Activated CD8-positive, alpha-beta T cell treated with anti-CD3 and anti-CD28 coated beads, Interleukin-2, amount 10 ng/mL, durations not matched to agents 7 days and 5 days (primary cell): ENCODE measurements around the gene PMAIP1. TPM values are rescaled to one million over a fixed set of nuclear protein-coding genes. Genes with fewer than 3 reads are reported as not detected.
A peak's percentile ranks its signal among the peaks of the same experiment; 100 is the strongest.

Experiments used
- ATAC-seq: fragments of 150-1000 bp; cut with Tn5 transposase; one replicate; pipeline ENCODE4 v1.10.0; 2021; ENCODE audit warnings: moderate library complexity
- CTCF ChIA-PET: fragments of 350-600 bp; sonication (Branson Sonifier 250); formaldehyde crosslinking; loops from one replicate; lab custom pipeline; 2021; ENCODE audit warnings: antibody characterized with exemption; lab: Charles Lee
- POLR2A ChIA-PET: fragments of 350-600 bp; sonication (Branson Sonifier 250); formaldehyde crosslinking; loops from one replicate; lab custom pipeline; 2021; ENCODE audit warnings: antibody characterized with exemption; lab: Charles Lee
- DNase-seq: peaks from one replicate; pipeline ENCODE4 v3.0.0-alpha.2; 2020
- H3K27ac Mint-ChIP-seq: one replicate; pipeline ENCODE4 v1.8.0; 2021; ENCODE audit warnings: mild to moderate bottlenecking, mixed read lengths
- H3K27me3 Mint-ChIP-seq: one replicate; pipeline ENCODE4 v1.8.0; 2021; ENCODE audit warnings: low read depth, mixed read lengths
- H3K36me3 Mint-ChIP-seq: one replicate; pipeline ENCODE4 v1.8.0; 2021; ENCODE audit warnings: low read depth, mixed read lengths
- H3K4me1 Mint-ChIP-seq: one replicate; pipeline ENCODE4 v1.8.0; 2021; ENCODE audit warnings: low read depth, mixed read lengths
- H3K4me3 Mint-ChIP-seq: one replicate; pipeline ENCODE4 v1.8.0; 2021; ENCODE audit warnings: mild to moderate bottlenecking, mixed read lengths
- H3K9me3 Mint-ChIP-seq: one replicate; pipeline ENCODE4 v1.8.0; 2022; ENCODE audit warnings: mixed read lengths; ENCODE audit not compliant: insufficient read depth
- total RNA-seq, 2 experiments: library from RNA; stranded (reverse); gene quantifications; one replicate each; pipeline ENCODE4 v1.2.3, GENCODE V29; 2021

Gene PMAIP1
- total RNA-seq, 2 experiments from 2014 or later, result 26.4 to 30.5 TPM

DNA sequence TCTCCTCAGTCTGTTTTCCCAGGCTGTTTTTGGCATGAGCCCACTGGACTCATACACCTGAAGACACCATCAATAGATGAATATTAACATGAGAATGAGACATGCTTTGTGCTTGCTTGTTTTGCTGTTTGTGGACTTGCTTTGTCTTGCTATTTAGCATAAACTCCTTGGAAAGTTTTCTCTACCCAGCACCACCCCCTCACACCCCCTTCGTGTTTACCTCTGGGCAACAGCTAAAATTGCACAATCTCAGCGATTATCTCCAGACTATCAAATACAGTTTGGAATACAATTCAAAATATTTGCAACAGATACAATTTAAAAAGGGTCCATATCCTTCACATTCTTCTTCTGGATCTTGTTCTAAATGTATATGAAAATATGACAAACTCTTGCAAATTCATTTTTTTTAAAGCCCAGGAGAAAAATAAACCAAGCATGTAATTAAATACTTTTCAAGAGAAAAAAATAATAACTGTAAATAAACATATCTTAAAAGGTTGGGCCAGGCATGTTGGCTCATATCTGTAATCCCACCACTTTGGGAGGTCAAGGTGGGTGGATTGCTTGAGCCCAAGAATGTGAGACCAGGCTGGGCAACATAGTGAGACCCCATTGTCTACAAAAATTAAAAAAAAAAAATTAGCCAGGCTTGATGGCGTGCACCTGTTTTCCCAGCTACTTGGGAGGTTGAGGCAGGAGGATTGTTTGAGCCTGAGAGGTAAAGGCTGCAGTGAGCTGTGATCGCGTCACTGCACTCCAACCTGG, 32.3 kb upstream of the PMAIP1 start:
- no peak overlapping the region for H3K27ac Mint-ChIP-seq
- ChIA-PET CTCF (no interaction called here), POLR2A (interaction anchor here (0.5 to 0.6 kb wide), 2 partner anchors 37 to 127 kb away, joined by 3 read pairs; no protein-coding TSS in a partner anchor)
- DNase-seq (no peak), ATAC-seq (no peak)
- no peak overlapping the region for H3K4me3 Mint-ChIP-seq
- peaks cover 6% of the 10 kb centered on the region for H3K27me3 Mint-ChIP-seq
- H3K9me3 Mint-ChIP-seq, result no peaks in the 10 kb centered on the region
- H3K36me3 Mint-ChIP-seq, result no peaks in the 10 kb centered on the region
- H3K4me1 Mint-ChIP-seq, result no peaks in the 10 kb centered on the region

DNA sequence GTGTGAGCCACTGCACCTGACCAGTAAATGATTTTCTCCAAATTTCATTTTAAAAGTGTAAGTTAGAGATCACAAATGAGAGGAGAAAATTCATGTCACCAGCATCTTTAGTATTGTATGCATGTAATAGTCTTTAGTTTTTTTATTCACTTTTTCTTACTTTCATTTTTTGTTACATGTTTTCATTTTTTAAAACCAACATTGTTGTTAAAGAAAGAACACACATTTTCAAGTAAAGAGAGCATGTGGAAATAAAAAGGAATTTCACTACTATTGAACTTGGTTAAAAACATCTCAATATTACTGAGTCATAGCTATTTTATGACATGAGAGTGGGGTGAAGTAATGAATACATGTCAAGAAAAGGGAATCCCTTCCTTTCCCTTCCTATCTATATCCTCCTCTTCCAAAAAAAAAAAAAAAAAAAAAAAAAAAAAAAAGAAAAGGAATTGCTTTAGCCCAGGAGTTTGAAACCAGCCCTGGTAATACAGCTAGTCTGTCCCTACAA, 29.1 kb upstream of the PMAIP1 start:
- DNase-seq (no peak), ATAC-seq (no peak)
- H3K9me3 Mint-ChIP-seq, result no peaks in the 10 kb centered on the region
- POLR2A ChIA-PET, result no interaction called here
- H3K36me3 Mint-ChIP-seq, result no peaks in the 10 kb centered on the region
- CTCF ChIA-PET, result no interaction called here
- no peak overlapping the region for H3K27ac Mint-ChIP-seq
- H3K27me3 Mint-ChIP-seq, result peaks cover 7% of the 10 kb centered on the region
- no peak overlapping the region for H3K4me3 Mint-ChIP-seq
- peaks cover under 1% of the 10 kb centered on the region for H3K4me1 Mint-ChIP-seq

DNA sequence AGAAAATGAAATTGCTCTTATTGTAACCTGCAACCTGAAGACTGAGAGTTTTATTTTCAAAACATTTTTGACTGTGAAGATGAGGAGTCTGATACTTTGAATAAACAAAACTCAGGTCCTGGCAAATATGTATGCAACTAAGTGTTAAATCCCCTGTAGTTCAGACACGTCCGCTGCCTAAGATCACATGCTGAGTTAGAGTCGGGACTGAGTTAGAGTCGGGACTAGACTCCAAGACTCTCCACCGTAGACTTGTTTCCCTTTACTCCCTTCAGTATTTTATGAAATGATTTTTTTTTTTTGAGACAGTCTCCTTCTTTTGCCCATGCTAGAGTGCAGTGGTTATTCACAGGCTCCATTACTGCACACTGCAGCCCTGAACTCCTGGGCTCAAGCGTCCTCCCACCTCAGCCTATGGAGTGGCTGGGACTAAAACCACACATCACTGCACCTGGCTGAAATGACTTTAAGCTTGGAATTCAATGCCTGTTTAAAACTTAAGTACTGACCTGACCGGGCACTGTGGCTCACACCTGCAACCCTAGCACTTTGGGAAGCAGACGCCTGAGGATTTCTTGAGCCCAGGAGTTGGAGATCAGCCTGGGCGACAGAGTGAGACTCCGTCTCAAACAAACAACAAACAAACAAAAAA, 28.0 kb upstream of the PMAIP1 start:
- POLR2A ChIA-PET, result no interaction called here
- Mint-ChIP-seq H3K27me3 (peaks cover 10% of the 10 kb centered on the region), H3K4me1 (peaks cover 10% of the 10 kb centered on the region), H3K27ac (no peak overlapping the region), H3K4me3 (no peak overlapping the region), H3K9me3 (no peaks in the 10 kb centered on the region), H3K36me3 (no peaks in the 10 kb centered on the region)
- ATAC-seq (no peak), DNase-seq (no peak)
- CTCF ChIA-PET, result no interaction called here

DNA sequence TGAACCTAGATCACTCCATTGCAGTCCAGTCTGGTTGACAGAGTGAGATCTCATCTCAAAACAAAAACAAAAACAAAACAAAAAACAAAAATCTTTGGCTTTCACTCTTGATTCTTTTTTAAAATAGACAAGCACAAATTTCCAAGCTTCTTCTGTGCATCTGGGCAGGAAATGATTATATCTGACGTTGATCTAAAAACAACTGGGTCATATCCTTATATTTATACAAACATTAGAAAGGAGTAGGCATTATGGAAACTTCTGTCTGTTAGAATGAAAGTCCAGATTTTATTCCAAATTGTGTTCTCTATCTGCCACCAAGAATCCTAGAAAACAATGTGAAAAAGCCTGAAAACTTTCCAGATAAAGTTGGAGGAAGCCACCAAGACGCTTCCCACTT, 26.2 kb upstream of the PMAIP1 start:
- ChIA-PET POLR2A (no interaction called here), CTCF (interaction anchor here (0.8 kb wide), 1 partner anchor 81 kb away, joined by 3 read pairs; no protein-coding TSS in a partner anchor)
- Mint-ChIP-seq H3K4me1 (peaks cover 10% of the 10 kb centered on the region), H3K36me3 (no peaks in the 10 kb centered on the region), H3K27me3 (peaks cover 5% of the 10 kb centered on the region), H3K4me3 (no peak overlapping the region), H3K27ac (no peak overlapping the region), H3K9me3 (no peaks in the 10 kb centered on the region)
- no peak for ATAC-seq
- no peak for DNase-seq

DNA sequence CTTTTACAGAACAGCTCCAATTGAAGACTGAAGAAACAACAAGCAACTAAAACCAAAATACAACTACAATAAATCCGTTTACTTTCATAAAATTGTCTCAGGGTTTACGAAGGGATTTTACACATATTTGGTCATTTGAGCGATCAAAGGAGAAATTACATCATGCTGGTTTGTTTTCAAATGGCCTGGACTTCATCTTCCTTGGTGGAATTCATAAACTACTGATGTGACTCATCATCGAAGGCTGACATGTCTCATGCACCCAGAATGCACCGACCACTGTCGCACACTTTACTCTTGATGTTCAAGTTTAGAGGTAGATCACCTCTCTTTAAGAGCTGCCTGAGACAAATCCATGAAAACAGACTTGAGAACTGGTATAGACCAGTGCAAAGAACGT, 25.6 kb upstream of the PMAIP1 start:
- Mint-ChIP-seq H3K36me3 (no peaks in the 10 kb centered on the region), H3K27ac (no peak overlapping the region), H3K4me3 (no peak overlapping the region), H3K9me3 (no peaks in the 10 kb centered on the region), H3K4me1 (peaks cover 10% of the 10 kb centered on the region), H3K27me3 (peaks cover 5% of the 10 kb centered on the region)
- CTCF ChIA-PET, result interaction anchor here (0.8 to 1.0 kb wide), 2 partner anchors 80 to 471 kb away, joined by 3 read pairs; no protein-coding TSS in a partner anchor
- ATAC-seq (no peak), DNase-seq (no peak)
- POLR2A ChIA-PET, result interaction anchor here (0.7 kb wide), 1 partner anchor 130 kb away, joined by 3 read pairs; no protein-coding TSS in a partner anchor

DNA sequence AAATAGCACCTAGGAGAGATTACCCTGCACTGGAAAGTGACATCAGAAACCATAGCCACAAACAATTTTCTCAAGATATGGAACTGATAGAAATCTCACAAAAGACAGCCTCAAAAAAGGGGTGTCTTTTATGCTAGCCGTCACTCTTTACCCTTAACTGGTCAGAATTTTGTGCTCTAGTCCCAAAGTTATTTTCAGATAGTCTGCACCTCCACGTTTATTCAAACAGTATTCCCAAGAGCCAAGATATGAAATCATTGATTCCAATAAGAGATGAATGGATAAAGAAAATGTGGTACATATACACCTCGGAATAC, 23.5 kb upstream of the PMAIP1 start:
- H3K27ac Mint-ChIP-seq, result no peak overlapping the region
- DNase-seq (no peak), ATAC-seq (no peak)
- H3K36me3 Mint-ChIP-seq, result no peaks in the 10 kb centered on the region
- CTCF ChIA-PET, result interaction anchor here (0.7 kb wide), 1 partner anchor 35 kb away, joined by 3 read pairs; no protein-coding TSS in a partner anchor
- H3K9me3 Mint-ChIP-seq, result no peaks in the 10 kb centered on the region
- peaks cover 10% of the 10 kb centered on the region for H3K4me1 Mint-ChIP-seq
- H3K4me3 Mint-ChIP-seq, result no peak overlapping the region
- H3K27me3 Mint-ChIP-seq, result peaks cover 5% of the 10 kb centered on the region
- POLR2A ChIA-PET, result no interaction called here

DNA sequence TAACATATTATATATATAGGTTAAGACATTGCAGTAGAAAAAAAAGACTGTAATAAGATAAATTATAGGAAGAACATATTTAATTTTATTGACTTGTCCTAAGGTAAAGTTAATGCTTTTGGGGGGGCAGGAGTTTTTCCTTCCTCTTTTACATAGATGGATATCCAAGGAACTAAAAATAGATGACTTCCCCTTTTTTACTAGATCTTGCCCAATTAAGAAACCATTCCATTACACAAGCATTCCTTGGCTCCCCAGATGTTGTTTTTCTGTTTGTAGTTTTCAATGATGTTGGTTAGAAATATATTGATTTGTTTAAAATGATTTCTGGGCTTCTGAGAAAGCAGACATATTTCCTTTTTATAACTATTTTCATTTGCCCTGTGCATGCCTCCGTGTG, 22.4 kb upstream of the PMAIP1 start:
- CTCF ChIA-PET, result no interaction called here
- POLR2A ChIA-PET, result interaction anchor here (0.7 kb wide), 1 partner anchor 24 kb away, joined by 3 read pairs; no protein-coding TSS in a partner anchor
- Mint-ChIP-seq H3K27ac (no peak overlapping the region), H3K36me3 (no peaks in the 10 kb centered on the region), H3K9me3 (no peaks in the 10 kb centered on the region), H3K4me3 (no peak overlapping the region), H3K4me1 (peaks cover 19% of the 10 kb centered on the region), H3K27me3 (peaks cover 5% of the 10 kb centered on the region)
- ATAC-seq (no peak), DNase-seq (no peak)

DNA sequence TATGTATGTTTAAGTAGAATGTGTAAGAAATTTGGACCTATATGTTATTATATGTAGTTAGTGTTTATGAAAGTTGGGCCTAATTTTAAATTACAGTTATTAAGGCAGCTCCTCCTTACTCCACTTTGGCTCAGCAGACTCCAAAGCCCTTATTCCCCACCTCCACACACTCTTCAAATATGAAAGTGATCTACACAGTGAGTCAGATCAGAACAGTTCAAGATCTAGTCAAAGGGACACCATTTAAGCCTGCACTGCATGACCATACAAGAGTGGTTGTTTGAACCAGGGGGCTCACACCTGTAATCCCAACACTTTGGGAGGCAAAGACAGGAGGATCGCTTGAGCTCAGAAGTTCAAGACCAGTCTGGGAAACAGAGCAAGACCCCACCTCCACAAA, 21.2 kb upstream of the PMAIP1 start:
- Mint-ChIP-seq H3K4me3 (no peak overlapping the region), H3K4me1 (peaks cover 31% of the 10 kb centered on the region), H3K36me3 (no peaks in the 10 kb centered on the region), H3K27me3 (peaks cover 5% of the 10 kb centered on the region), H3K27ac (no peak overlapping the region), H3K9me3 (no peaks in the 10 kb centered on the region)
- DNase-seq, result no peak
- no peak for ATAC-seq
- POLR2A ChIA-PET, result no interaction called here
- CTCF ChIA-PET, result no interaction called here

DNA sequence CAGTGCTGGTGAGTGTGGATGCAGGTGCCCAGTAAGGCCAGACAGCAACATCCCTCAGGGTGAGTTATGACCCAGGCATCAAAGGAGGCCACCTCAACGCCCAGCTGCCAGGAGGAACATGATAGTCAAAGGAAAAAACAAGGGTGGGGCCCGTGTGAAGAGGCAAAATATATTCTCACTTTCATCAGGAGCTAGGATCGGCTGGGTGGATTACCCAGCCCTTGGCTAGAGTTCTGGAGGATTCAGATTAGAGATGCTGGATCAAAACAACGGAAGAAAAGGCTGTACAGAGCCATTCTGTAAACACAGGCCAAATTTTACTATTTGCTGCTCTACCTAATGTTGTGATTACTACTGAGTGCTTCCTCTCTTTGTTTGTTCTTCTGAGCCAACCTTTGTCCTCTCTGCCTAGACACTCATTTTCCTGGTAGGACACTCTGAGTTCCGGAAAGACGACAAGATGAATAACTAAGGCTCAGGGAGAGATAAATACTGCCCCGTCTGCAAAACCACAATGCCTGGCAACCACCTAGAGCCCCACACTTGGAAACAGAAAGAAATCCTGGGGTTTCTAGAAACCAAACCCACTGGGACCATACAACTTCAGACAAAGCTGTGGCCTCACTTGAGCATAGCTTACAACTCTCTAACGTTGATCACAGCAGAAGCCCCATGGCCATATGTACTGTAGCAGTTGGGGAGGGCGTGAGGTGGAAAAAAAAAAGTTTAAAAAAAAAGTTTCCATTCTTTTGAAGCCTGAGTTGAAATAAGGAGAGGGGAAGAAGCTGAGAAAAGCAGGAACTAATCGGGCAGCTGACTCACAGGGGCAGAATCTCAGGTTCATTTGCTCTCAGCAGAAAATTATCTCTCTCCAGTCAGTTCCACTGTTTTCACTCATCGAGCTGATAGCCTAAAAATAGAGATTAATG, 17.8 kb upstream of the PMAIP1 start:
- peak overlapping the region; percentile 52 for H3K27ac Mint-ChIP-seq
- peaks cover 35% of the 10 kb centered on the region for H3K4me1 Mint-ChIP-seq
- ChIA-PET CTCF (interaction anchor here (0.7 to 2.5 kb wide), 5 partner anchors 18 to 219 kb away, joined by 3 to 17 read pairs (median 3); partner anchors contain the start of gene PMAIP1), POLR2A (interaction anchor here (1.0 to 2.8 kb wide), 3 partner anchors 18 to 40 kb away, joined by 3 to 26 read pairs (median 4); partner anchors contain the start of gene PMAIP1)
- no peak overlapping the region for H3K4me3 Mint-ChIP-seq
- no peaks in the 10 kb centered on the region for H3K36me3 Mint-ChIP-seq
- no peaks in the 10 kb centered on the region for H3K27me3 Mint-ChIP-seq
- no peaks in the 10 kb centered on the region for H3K9me3 Mint-ChIP-seq
- ATAC-seq, result peak; percentile 85
- peak; percentile 35 for DNase-seq

DNA sequence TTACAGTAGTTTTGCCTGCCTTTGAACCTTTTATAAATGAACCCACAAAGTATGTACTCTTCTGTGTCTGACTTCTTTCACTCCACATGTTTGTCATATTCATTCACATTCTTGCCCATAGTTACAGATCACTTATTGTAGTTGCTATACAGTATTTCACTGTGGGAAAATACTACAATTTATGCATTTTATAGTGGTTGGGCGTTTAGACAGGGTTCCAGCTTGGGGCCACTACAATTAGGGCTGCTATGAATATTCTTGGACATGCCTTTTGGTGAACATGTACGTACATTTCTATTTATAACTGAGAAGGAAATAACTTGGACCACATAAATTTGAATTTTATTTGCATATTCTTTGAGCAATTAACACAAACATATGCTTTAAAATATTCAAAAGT, 15.4 kb upstream of the PMAIP1 start:
- CTCF ChIA-PET, result interaction anchor here (1.0 kb wide), 1 partner anchor 35 kb away, joined by 3 read pairs; no protein-coding TSS in a partner anchor

More for the DNA sequence above, 15.4 kb upstream of the PMAIP1 start:
- H3K27me3 Mint-ChIP-seq, result no peaks in the 10 kb centered on the region
- H3K27ac Mint-ChIP-seq, result no peak overlapping the region
- no peaks in the 10 kb centered on the region for H3K9me3 Mint-ChIP-seq
- POLR2A ChIA-PET, result interaction anchor here (2.3 to 2.7 kb wide), 2 partner anchors 15 to 21 kb away, joined by 10 to 16 read pairs; partner anchors contain the start of gene PMAIP1
- no peaks in the 10 kb centered on the region for H3K36me3 Mint-ChIP-seq
- H3K4me1 Mint-ChIP-seq, result peaks cover 40% of the 10 kb centered on the region
- no peak overlapping the region for H3K4me3 Mint-ChIP-seq
- DNase-seq (no peak), ATAC-seq (no peak)
